SIG-M5 treated with dmso at 0.1 percent for 504 hours (cell line): ENCODE data around the gene CST5.
"Not testable (repeated sequence)": the region's sequence is repeated elsewhere in the genome, so short reads cannot be mapped to it uniquely, and the experiment has no call there.

Source experiments
- DNase-seq: peaks from one replicate; lab custom pipeline; 2025; ENCODE audit not compliant: unreplicated experiment; lab: John Stamatoyannopoulos, UW

CST5 gene

GRCh38 chr20:23890867-23891266 lies 11.3 kb upstream of the CST5 start:
- DNase-seq: not testable (repeated sequence)

GRCh38 chr20:23889775-23890187 lies 10.2 kb upstream of the CST5 start:
- peak; percentile 51 for DNase-seq

- no peak for DNase-seq
Observed at GRCh38 chr20:23887856-23888255, 8.3 kb upstream of the CST5 start.

- no peak for DNase-seq
Observed at GRCh38 chr20:23884771-23885162, 5.2 kb upstream of the CST5 start.

- no peak for DNase-seq
Observed at GRCh38 chr20:23884136-23884770, 4.7 kb upstream of the CST5 start.

GRCh38 chr20:23881371-23881770 lies 1.8 kb upstream of the CST5 start:
- DNase-seq: no peak

- DNase-seq: no peak
Observed at GRCh38 chr20:23880417-23880816, 869 bp upstream of the CST5 start.

- DNase-seq: no peak
Observed at GRCh38 chr20:23879811-23880374, 345 bp upstream of the CST5 start.

- DNase-seq: no peak
Observed at GRCh38 chr20:23878787-23879186, 761 bp downstream of the CST5 start.

- not testable (repeated sequence) for DNase-seq
Observed at GRCh38 chr20:23878016-23878542, 1.5 kb downstream of the CST5 start.

- DNase-seq: no peak
Observed at GRCh38 chr20:23877524-23877923, 2.0 kb downstream of the CST5 start.

- no peak for DNase-seq
Observed at GRCh38 chr20:23875606-23876237, 3.8 kb downstream of the CST5 start.

- no peak for DNase-seq
Observed at GRCh38 chr20:23874747-23875146, 4.8 kb downstream of the CST5 start.

GRCh38 chr20:23873370-23874015 lies 6.1 kb downstream of the CST5 start:
- DNase-seq: no peak

GRCh38 chr20:23872065-23872464 lies 7.5 kb downstream of the CST5 start:
- DNase-seq: no peak

GRCh38 chr20:23870461-23870860 lies 9.1 kb downstream of the CST5 start:
- no peak for DNase-seq

- no peak for DNase-seq
Observed at GRCh38 chr20:23869520-23869919, 10.0 kb downstream of the CST5 start.

GRCh38 chr20:23868321-23868720 lies 11.2 kb downstream of the CST5 start:
- no peak for DNase-seq

GRCh38 chr20:23867152-23867776 lies 12.3 kb downstream of the CST5 start:
- no peak for DNase-seq

- not testable (repeated sequence) for DNase-seq
Observed at GRCh38 chr20:23860771-23861170, 18.8 kb downstream of the CST5 start.

- DNase-seq: no peak
Observed at GRCh38 chr20:23857962-23858595, 21.5 kb downstream of the CST5 start.
